CD4-positive, alpha-beta T cell treated with Interleukin-4 for 4 hours (primary cell): ENCODE results near the gene CAMK1G.

Experiments used
- DNase-seq: peaks from one replicate; pipeline ENCODE4 v3.0.0-alpha.2; 2020

CAMK1G gene

GRCh38 chr1:209583408-209583807 lies at the start of gene CAMK1G:
TSS of gene CAMK1G (plus strand) at chr1:209583714. CDS start at chr1:209594984, 11,270 bp downstream.
- DNase-seq = no peak

- DNase-seq = no peak
Measured at GRCh38 chr1:209534496-209535250, 48.8 kb upstream of the CAMK1G start.

- no peak for DNase-seq
Measured at GRCh38 chr1:209536843-209537242, 46.7 kb upstream of the CAMK1G start.

- DNase-seq = no peak
Measured at GRCh38 chr1:209537336-209538114, 46.0 kb upstream of the CAMK1G start.

- no peak for DNase-seq
Measured at GRCh38 chr1:209539576-209539975, 43.9 kb upstream of the CAMK1G start.

- no peak for DNase-seq
Measured at GRCh38 chr1:209542585-209542984, 40.9 kb upstream of the CAMK1G start.

- DNase-seq = no peak
Measured at GRCh38 chr1:209544098-209544497, 39.4 kb upstream of the CAMK1G start.

- DNase-seq = no peak
Measured at GRCh38 chr1:209545423-209545822, 38.1 kb upstream of the CAMK1G start.

- DNase-seq = no peak
Measured at GRCh38 chr1:209546390-209547085, 37.0 kb upstream of the CAMK1G start.

GRCh38 chr1:209547626-209548025 lies 35.9 kb upstream of the CAMK1G start:
- no peak for DNase-seq

GRCh38 chr1:209549443-209550205 lies 33.9 kb upstream of the CAMK1G start:
- no peak for DNase-seq

- DNase-seq = no peak
Measured at GRCh38 chr1:209550519-209550918, 33.0 kb upstream of the CAMK1G start.

- DNase-seq = no peak
Measured at GRCh38 chr1:209552406-209553264, 30.9 kb upstream of the CAMK1G start.

GRCh38 chr1:209554761-209555611 lies 28.5 kb upstream of the CAMK1G start:
- no peak for DNase-seq

- DNase-seq = no peak
Measured at GRCh38 chr1:209556162-209556690, 27.3 kb upstream of the CAMK1G start.

- no peak for DNase-seq
Measured at GRCh38 chr1:209557221-209557620, 26.3 kb upstream of the CAMK1G start.

GRCh38 chr1:209560529-209560928 lies 23.0 kb upstream of the CAMK1G start:
- no peak for DNase-seq

GRCh38 chr1:209560952-209561351 lies 22.6 kb upstream of the CAMK1G start:
- DNase-seq = no peak

- DNase-seq = no peak
Measured at GRCh38 chr1:209561532-209561931, 22.0 kb upstream of the CAMK1G start.

GRCh38 chr1:209564849-209565248 lies 18.7 kb upstream of the CAMK1G start:
- DNase-seq = no peak
